ENCODE measurements around the gene GNB1L. TPM values are rescaled to one million over a fixed set of nuclear protein-coding genes. Genes with fewer than 3 reads are reported as not detected.

GNB1L gene
- total RNA-seq, 1 donor from 2014 or later = 13.8 TPM

- DNase-seq (ENCODE audit: low read depth, low spot score) = no peak
- Mint-ChIP-seq H3K27me3 (ENCODE audit: low read depth) (no peaks in the 10 kb centered on the region), H3K9me3 (peaks cover 7% of the 10 kb centered on the region), H3K4me3 (no peak overlapping the region), H3K4me1 (no peaks in the 10 kb centered on the region), H3K36me3 (ENCODE audit: low read depth) (peaks cover 10% of the 10 kb centered on the region), H3K27ac (ENCODE audit: unreplicated experiment) (no peak overlapping the region)
- TF ChIP-seq, protein P1, sequence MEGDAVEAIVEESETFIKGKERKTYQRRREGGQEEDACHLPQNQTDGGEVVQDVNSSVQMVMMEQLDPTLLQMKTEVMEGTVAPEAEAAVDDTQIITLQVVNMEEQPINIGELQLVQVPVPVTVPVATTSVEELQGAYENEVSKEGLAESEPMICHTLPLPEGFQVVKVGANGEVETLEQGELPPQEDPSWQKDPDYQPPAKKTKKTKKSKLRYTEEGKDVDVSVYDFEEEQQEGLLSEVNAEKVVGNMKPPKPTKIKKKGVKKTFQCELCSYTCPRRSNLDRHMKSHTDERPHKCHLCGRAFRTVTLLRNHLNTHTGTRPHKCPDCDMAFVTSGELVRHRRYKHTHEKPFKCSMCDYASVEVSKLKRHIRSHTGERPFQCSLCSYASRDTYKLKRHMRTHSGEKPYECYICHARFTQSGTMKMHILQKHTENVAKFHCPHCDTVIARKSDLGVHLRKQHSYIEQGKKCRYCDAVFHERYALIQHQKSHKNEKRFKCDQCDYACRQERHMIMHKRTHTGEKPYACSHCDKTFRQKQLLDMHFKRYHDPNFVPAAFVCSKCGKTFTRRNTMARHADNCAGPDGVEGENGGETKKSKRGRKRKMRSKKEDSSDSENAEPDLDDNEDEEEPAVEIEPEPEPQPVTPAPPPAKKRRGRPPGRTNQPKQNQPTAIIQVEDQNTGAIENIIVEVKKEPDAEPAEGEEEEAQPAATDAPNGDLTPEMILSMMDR (conservative IDR thresholded peaks at IDR 0.05) = no peak
These were observed 69.0 kb downstream of the GNB1L start for GRCh38 chr22:19785461-19786263.

DNA sequence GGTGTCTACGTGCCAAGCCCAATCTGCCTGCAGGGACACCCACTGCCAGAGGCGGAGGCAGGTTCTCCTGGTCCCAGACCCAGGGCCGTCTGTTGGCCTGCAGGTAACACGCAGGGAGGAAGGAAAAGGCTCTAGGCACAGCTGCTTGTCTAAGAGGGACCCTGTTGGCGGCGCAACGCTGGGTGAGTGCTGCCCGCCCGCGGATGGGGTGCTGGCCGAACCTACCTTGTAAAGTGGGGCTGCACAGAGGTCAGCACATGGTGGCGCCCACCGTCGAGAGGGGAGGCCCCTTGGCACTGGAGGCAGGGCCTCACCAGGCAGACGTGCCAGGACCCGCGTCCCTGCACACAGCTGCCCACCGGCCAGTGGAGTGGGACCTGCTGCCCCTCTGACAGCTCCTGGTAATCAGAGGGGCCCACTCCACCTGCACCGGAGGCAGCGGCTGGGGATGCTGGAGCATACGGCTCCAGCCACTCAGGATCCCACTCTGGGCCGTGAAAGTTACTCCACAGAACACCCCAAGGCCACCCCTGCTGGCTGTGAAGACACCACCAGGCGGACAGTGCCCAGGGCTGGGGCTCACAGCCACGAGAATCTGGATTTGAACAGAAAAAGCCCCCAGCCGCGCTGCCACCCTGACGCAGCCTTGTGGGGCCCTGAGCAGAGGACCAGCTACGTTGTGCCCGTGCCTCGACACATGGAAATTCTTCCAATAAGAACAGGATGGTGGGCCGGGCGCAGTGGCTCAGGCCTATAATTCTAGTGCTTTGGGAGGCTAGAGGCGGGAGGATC is 70.1 kb downstream of the GNB1L start:
- Mint-ChIP-seq H3K36me3 (ENCODE audit: low read depth) (no peaks in the 10 kb centered on the region), H3K27me3 (ENCODE audit: low read depth) (peaks cover 9% of the 10 kb centered on the region), H3K4me3 (no peak overlapping the region), H3K9me3 (peaks cover 2% of the 10 kb centered on the region), H3K27ac (ENCODE audit: unreplicated experiment) (no peak overlapping the region), H3K4me1 (peaks cover 5% of the 10 kb centered on the region)
- TF ChIP-seq, protein P1 (conservative IDR thresholded peaks at IDR 0.05) = no peak
- DNase-seq (ENCODE audit: low read depth, low spot score) = no peak

DNA sequence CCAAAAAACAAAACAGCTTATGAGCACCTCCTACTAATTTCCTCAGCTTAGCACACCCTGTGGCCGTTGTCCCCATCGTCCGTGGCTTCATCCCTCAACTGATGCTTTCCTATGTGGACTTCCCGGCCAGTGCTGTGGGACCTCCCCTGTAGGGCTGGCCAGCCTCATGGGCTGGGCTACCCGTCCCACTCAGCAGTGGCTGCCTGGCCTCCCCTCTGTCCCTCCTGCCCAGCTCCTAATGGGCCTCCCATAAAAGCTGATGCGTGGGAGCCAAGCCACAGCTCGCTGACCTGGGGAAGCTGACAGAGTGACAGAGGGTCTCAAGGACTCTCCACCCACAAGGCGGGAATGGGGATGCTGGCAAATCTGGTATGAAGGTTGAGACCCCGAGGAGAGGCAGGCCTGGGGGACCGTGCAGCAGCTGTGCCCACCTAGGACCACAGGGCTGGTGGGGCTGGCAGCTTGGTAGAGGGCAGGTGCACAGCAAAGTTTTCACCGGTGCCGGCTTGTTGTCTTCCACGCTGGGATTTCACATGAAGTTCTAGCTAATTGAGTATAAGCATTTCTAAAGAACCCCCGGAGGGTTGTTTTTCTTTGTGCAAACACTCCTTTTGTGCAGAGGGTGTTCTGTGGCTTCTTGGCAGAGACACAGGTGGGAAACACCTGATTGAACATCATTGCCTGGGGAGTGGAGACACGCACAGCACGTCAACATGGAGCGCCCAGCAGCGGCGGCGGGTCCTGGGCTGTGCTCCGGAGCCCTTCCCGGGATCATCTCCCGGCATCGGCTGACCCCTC is 70.9 kb downstream of the GNB1L start:
- no peak overlapping the region for H3K4me3 Mint-ChIP-seq
- peaks cover 16% of the 10 kb centered on the region for H3K27me3 Mint-ChIP-seq (ENCODE audit: low read depth)
- TF ChIP-seq, protein P1 (conservative IDR thresholded peaks at IDR 0.05) = no peak
- no peak overlapping the region for H3K27ac Mint-ChIP-seq (ENCODE audit: unreplicated experiment)
- DNase-seq (ENCODE audit: low read depth, low spot score) = no peak
- H3K36me3 Mint-ChIP-seq (ENCODE audit: low read depth) = no peaks in the 10 kb centered on the region
- peaks cover 2% of the 10 kb centered on the region for H3K9me3 Mint-ChIP-seq
- H3K4me1 Mint-ChIP-seq = peaks cover 5% of the 10 kb centered on the region

- TF ChIP-seq, protein P1 (conservative IDR thresholded peaks at IDR 0.05) = no peak
- H3K9me3 Mint-ChIP-seq = peaks cover 2% of the 10 kb centered on the region
- H3K4me3 Mint-ChIP-seq = no peak overlapping the region
- no peak overlapping the region for H3K27ac Mint-ChIP-seq (ENCODE audit: unreplicated experiment)
- H3K4me1 Mint-ChIP-seq = peaks cover 5% of the 10 kb centered on the region
- peaks cover 16% of the 10 kb centered on the region for H3K27me3 Mint-ChIP-seq (ENCODE audit: low read depth)
- no peak for DNase-seq (ENCODE audit: low read depth, low spot score)
- H3K36me3 Mint-ChIP-seq (ENCODE audit: low read depth) = no peaks in the 10 kb centered on the region
These were observed 72.1 kb downstream of the GNB1L start for GRCh38 chr22:19782533-19782932.

DNA sequence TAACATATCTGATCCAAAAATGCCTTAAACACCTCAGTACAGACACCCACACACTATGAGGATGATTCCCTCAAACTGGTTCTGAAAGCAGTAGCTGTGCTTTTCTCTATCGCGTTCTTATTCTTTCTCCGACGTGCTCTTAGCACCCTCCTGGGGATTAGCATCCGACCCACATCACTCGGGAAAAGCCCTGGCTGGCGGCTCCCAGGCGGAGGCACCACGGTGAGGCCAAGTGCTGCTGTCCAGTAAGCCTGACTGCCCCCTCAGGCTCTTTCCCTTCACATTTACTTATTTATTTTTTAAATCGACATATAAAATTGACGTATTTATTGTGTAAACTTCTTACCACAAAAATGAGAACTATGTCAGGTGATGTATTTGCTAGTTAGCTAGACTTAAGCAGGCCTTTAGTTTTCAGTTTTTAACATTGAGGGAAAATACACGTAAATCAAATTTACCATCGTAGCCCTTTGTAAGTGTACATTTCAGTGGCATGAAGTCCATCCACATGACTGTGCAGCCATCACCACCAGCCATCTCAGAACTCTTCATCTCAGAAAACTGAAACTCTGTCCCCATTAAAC is 74.9 kb downstream of the GNB1L start:
- TF ChIP-seq, protein P1 (conservative IDR thresholded peaks at IDR 0.05) = no peak
- Mint-ChIP-seq H3K36me3 (ENCODE audit: low read depth) (no peaks in the 10 kb centered on the region), H3K27me3 (ENCODE audit: low read depth) (peaks cover 16% of the 10 kb centered on the region), H3K4me1 (peaks cover 5% of the 10 kb centered on the region), H3K27ac (ENCODE audit: unreplicated experiment) (no peak overlapping the region), H3K4me3 (no peak overlapping the region), H3K9me3 (peaks cover 2% of the 10 kb centered on the region)
- no peak for DNase-seq (ENCODE audit: low read depth, low spot score)

All from neural crest cell (in vitro differentiated cells).